HCT116 (cell line): ENCODE results near the gene DDX19B. TPM values are rescaled to one million over a fixed set of nuclear protein-coding genes. Genes with fewer than 3 reads are reported as not detected.

ENCODE experiments used
- ATAC-seq: fragments of 200-7000 bp; cut with Tn5 transposase; 2 replicates; pipeline ENCODE4 v1.9.1; 2020; ENCODE audit warnings: mild to moderate bottlenecking, moderate library complexity
- BruUV-seq: library from RNA; stranded (reverse); fragments of 400-500 nt; replicated peaks from 2 replicates; lab custom pipeline; 2021; lab: Mats Ljungman, UMichigan
- CTCF ChIA-PET: fragments of 300-600 bp; sonication (Branson Sonifier 250); formaldehyde crosslinking; loops from one replicate; lab custom pipeline; 2021; ENCODE audit warnings: antibody characterized with exemption; lab: Charles Lee
- POLR2A ChIA-PET: fragments of 300-600, 350-600 bp; sonication (Branson Sonifier 250); formaldehyde crosslinking; loops from one replicate; lab custom pipeline; 2021; ENCODE audit warnings: antibody characterized with exemption; lab: Charles Lee
- RAD21 ChIA-PET, 2 experiments: fragments of 300-600 bp; sonication (Branson Sonifier 250); formaldehyde crosslinking; loops; one replicate each; lab custom pipeline; 2023; ENCODE audit warnings: low total read pairs in 2 of 2; ENCODE audit not compliant: uncharacterized antibody in 2 of 2, unreplicated experiment in 2 of 2, low non-redundant PET in 1 of 2; lab: Charles Lee
- DNase-seq: peaks from one replicate; pipeline ENCODE4 v3.0.0-alpha.2; 2010; ENCODE audit warnings: low read depth, low spot score
- H2AFZ ChIP-seq: fragments of 200-600 bp; shearing (Covaris generic), sonication (generic); 2 replicates; pipeline ENCODE4 v1.6.1; 2017; ENCODE audit warnings: low read depth, mixed run types, mixed read lengths, antibody characterized with exemption, low read length; ENCODE audit not compliant: poor library complexity, severe bottlenecking
- H3K27ac ChIP-seq: 2 replicates; pipeline ENCODE4 v1.5.1; 2012; ENCODE audit warnings: low read depth, low read length
- H3K27me3 ChIP-seq: fragments of 200-600 bp; sonication (generic); 2 replicates; pipeline ENCODE4 v1.6.1; 2016; ENCODE audit warnings: mixed run types, low read length, mixed read lengths; ENCODE audit not compliant: insufficient read depth
- H3K36me3 ChIP-seq, 2 experiments: fragments of 200-500 bp in 1 of 2; fragments of 200-600 bp in 1 of 2; sonication (Bioruptor generic) in 1 of 2; sonication (generic) in 1 of 2; 2 replicates each; pipeline versions ENCODE4 v1.5.1 to v1.6.1; 2014 to 2016; ENCODE audit warnings: low read length in 2 of 2, inconsistent platforms in 1 of 2, mixed read lengths in 1 of 2, mixed run types in 1 of 2; ENCODE audit not compliant: insufficient read depth in 2 of 2, control insufficient read depth in 1 of 2
- H3K4me1 ChIP-seq, 2 experiments: fragments of 200-600 bp in 1 of 2; sonication (generic) in 1 of 2; 2 replicates each; pipeline versions ENCODE4 v1.5.1 to v1.6.1; 2012 to 2017; ENCODE audit warnings: low read length in 2 of 2, inconsistent platforms in 1 of 2, mild to moderate bottlenecking in 1 of 2, mixed read lengths in 1 of 2, mixed run types in 1 of 2, moderate library complexity in 1 of 2; ENCODE audit not compliant: insufficient read depth in 2 of 2, control insufficient read depth in 1 of 2
- H3K4me2 ChIP-seq: fragments of 200-600 bp; sonication (generic); 2 replicates; pipeline ENCODE4 v1.6.1; 2017; ENCODE audit warnings: mixed run types, low read length, mixed read lengths
- H3K4me3 ChIP-seq, 2 experiments: fragments of 200-600 bp in 1 of 2; sonication (generic) in 1 of 2; replicated peaks in 1 of 2; 2 replicates each; pipeline ENCODE4 v1.5.1; 2011 to 2016; ENCODE audit warnings: low read length in 2 of 2, control low read depth in 1 of 2, low read depth in 1 of 2, mild to moderate bottlenecking in 1 of 2, mixed read lengths in 1 of 2, mixed run types in 1 of 2
- H3K79me2 ChIP-seq: fragments of 200-600 bp; sonication (generic); 2 replicates; pipeline ENCODE4 v1.6.1; 2017; ENCODE audit warnings: mild to moderate bottlenecking, mixed run types, low read length, moderate library complexity, mixed read lengths; ENCODE audit not compliant: insufficient read depth
- H3K9ac ChIP-seq: fragments of 200-600 bp; sonication (generic); 2 replicates; pipeline ENCODE4 v1.6.1; 2016; ENCODE audit warnings: low read length, mixed read lengths
- H3K9me2 ChIP-seq: fragments of 200-600 bp; sonication (generic), shearing (Covaris generic); 2 replicates; pipeline ENCODE4 v1.6.1; 2017; ENCODE audit warnings: mixed run types, mild to moderate bottlenecking, moderate library complexity; ENCODE audit not compliant: insufficient read depth
- H3K9me3 ChIP-seq, 2 experiments: fragments of 200-500 bp in 1 of 2; fragments of 200-600 bp in 1 of 2; sonication (Bioruptor generic) in 1 of 2; sonication (generic) in 1 of 2; 2 replicates each; pipeline ENCODE4 v1.6.1; 2014 to 2017; ENCODE audit warnings: low read length in 2 of 2, mixed read lengths in 2 of 2, inconsistent platforms in 1 of 2, low read depth in 1 of 2, mild to moderate bottlenecking in 1 of 2, mixed run types in 1 of 2, moderate library complexity in 1 of 2; ENCODE audit not compliant: control insufficient read depth in 1 of 2, insufficient read depth in 1 of 2
- H4K20me1 ChIP-seq: fragments of 200-600 bp; sonication (generic), shearing (Covaris generic); 2 replicates; pipeline ENCODE4 v1.6.1; 2017; ENCODE audit warnings: mixed run types, mild to moderate bottlenecking, moderate library complexity; ENCODE audit not compliant: insufficient read depth
- CBX3 ChIP-seq: IDR thresholded peaks from 2 replicates; pipeline ENCODE4 v1.6.1; 2012; ENCODE audit warnings: low read depth
- CEBPB ChIP-seq: IDR thresholded peaks from 2 replicates; pipeline ENCODE4 v1.6.1; 2012; ENCODE audit warnings: low read depth
- EGR1 ChIP-seq: IDR thresholded peaks from 2 replicates; pipeline ENCODE4 v1.6.1; 2012; ENCODE audit warnings: low read depth
- ELF1 ChIP-seq: IDR thresholded peaks from 2 replicates; pipeline ENCODE4 v1.6.1; 2012; ENCODE audit warnings: low read depth, borderline replicate concordance
- EZH2 ChIP-seq: fragments of 200-600 bp; sonication (generic); IDR thresholded peaks from 2 replicates; pipeline ENCODE4 v1.6.1; 2017; ENCODE audit warnings: antibody characterized with exemption, mixed run types
- EZH2phosphoT487 ChIP-seq: fragments of 200-600 bp; IDR thresholded peaks from 2 replicates; pipeline ENCODE4 v1.6.1; 2018; ENCODE audit warnings: antibody characterized with exemption, borderline replicate concordance
- JUND ChIP-seq: IDR thresholded peaks from 2 replicates; pipeline ENCODE4 v1.6.1; 2012
- POLR2AphosphoS5 ChIP-seq: IDR thresholded peaks from 2 replicates; pipeline ENCODE4 v1.6.1; 2011; ENCODE audit warnings: mild to moderate bottlenecking, low read depth, low read length, moderate library complexity
- RAD21 ChIP-seq: IDR thresholded peaks from 2 replicates; pipeline ENCODE4 v1.6.1; 2012; ENCODE audit warnings: low read depth, mild to moderate bottlenecking
- SIN3A ChIP-seq: IDR thresholded peaks from 2 replicates; pipeline ENCODE4 v1.6.1; 2012; ENCODE audit warnings: low read depth
- SP1 ChIP-seq: IDR thresholded peaks from 2 replicates; pipeline ENCODE4 v1.6.1; 2012; ENCODE audit warnings: low read depth
- SRF ChIP-seq: IDR thresholded peaks from 2 replicates; pipeline ENCODE4 v1.6.1; 2012; ENCODE audit warnings: low read depth
- ZFX ChIP-seq: fragments of 450-650 bp; IDR thresholded peaks from 2 replicates; pipeline ENCODE4 v1.6.1; 2017
- ZNF274 ChIP-seq: fragments of 200-500 bp; sonication (Bioruptor generic); IDR thresholded peaks from 2 replicates; pipeline ENCODE4 v1.6.1; 2014; ENCODE audit warnings: mild to moderate bottlenecking, low read depth, low read length, inconsistent platforms
- intact Hi-C: fragments of 100-400 bp; cut with micrococcal nuclease; formaldehyde crosslinking; loops from 2 replicates; pipeline ENCODE4 v1.10.0; 2022
- total RNA-seq: library from RNA; stranded (reverse); gene quantifications from one replicate; pipeline ENCODE4 v1.2.1, GENCODE V29; 2021; ENCODE audit not compliant: unreplicated experiment
- TF ChIP-seq, protein P1 (sequence below): IDR thresholded peaks from 2 replicates; pipeline ENCODE4 v1.6.1; 2012; ENCODE audit warnings: low read depth
- TF ChIP-seq, protein P2 (sequence below): IDR thresholded peaks from 2 replicates; pipeline ENCODE4 v1.6.1; 2011; ENCODE audit warnings: mild to moderate bottlenecking, low read length, moderate library complexity; ENCODE audit not compliant: insufficient replicate concordance; ENCODE audit errors: extremely low read depth
- TF ChIP-seq, protein P3 (sequence below), 3 experiments: fragments of 200-600 bp in 1 of 3; sonication (generic) in 1 of 3; IDR thresholded peaks in 2 of 3; conservative IDR thresholded peaks in 1 of 3; 2 replicates each; pipeline ENCODE4 v1.5.1; 2012 to 2017; ENCODE audit warnings: low read depth in 2 of 3, low read length in 2 of 3, antibody characterized with exemption in 1 of 3, borderline replicate concordance in 1 of 3, control low read depth in 1 of 3, mild to moderate bottlenecking in 1 of 3, mixed read lengths in 1 of 3, mixed run types in 1 of 3, moderate library complexity in 1 of 3; ENCODE audit not compliant: insufficient read depth in 1 of 3
- TF ChIP-seq, protein P4 (sequence below): IDR thresholded peaks from 2 replicates; pipeline ENCODE4 v1.6.1; 2012

The DDX19B gene
- total RNA-seq, 1 experiment from 2014 or later = 36.6 TPM

DNA sequence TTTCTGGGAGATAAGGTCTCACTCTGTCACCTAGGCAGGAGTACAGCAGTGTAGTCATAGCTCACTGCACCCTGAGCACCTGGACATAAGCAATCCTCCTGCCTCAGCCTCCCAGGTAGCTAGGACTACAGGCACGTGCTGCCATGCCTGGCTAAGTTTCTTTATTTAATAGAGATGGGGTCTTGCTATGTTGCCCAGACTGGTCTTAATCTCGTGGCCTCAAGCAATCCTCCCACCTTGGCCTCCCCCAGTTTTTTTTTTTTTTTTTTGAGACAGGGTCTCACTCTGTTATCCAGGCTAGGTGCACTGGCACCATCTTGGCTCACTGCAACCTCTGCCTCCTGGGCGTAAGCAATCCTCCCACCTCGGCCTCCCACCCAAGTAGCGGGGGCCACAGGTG is 21.1 kb downstream of the DDX19B start:
- DNase-seq = no peak
- POLR2A ChIA-PET = no interaction called here
- intact Hi-C loops = no loop called here
- H3K4me3 ChIP-seq = no peak overlapping the region
- H3K4me2 ChIP-seq = no peak overlapping the region
- no TSS peak for BruUV-seq
- no peak overlapping the region for H3K9ac ChIP-seq
- RAD21 ChIA-PET = no interaction called here
- no peaks in the 10 kb centered on the region for H3K79me2 ChIP-seq
- no peak overlapping the region for H2AFZ ChIP-seq
- ATAC-seq = no peak
- TF ChIP-seq SIN3A (no peak), JUND (no peak), POLR2AphosphoS5 (no peak), EZH2phosphoT487 (no peak), SRF (no peak), ZNF274 (no peak), ELF1 (no peak), EZH2 (no peak), CEBPB (no peak), EGR1 (no peak), RAD21 (no peak), ZFX (no peak), CBX3 (no peak), SP1 (no peak)
- TF ChIP-seq, protein P1, sequence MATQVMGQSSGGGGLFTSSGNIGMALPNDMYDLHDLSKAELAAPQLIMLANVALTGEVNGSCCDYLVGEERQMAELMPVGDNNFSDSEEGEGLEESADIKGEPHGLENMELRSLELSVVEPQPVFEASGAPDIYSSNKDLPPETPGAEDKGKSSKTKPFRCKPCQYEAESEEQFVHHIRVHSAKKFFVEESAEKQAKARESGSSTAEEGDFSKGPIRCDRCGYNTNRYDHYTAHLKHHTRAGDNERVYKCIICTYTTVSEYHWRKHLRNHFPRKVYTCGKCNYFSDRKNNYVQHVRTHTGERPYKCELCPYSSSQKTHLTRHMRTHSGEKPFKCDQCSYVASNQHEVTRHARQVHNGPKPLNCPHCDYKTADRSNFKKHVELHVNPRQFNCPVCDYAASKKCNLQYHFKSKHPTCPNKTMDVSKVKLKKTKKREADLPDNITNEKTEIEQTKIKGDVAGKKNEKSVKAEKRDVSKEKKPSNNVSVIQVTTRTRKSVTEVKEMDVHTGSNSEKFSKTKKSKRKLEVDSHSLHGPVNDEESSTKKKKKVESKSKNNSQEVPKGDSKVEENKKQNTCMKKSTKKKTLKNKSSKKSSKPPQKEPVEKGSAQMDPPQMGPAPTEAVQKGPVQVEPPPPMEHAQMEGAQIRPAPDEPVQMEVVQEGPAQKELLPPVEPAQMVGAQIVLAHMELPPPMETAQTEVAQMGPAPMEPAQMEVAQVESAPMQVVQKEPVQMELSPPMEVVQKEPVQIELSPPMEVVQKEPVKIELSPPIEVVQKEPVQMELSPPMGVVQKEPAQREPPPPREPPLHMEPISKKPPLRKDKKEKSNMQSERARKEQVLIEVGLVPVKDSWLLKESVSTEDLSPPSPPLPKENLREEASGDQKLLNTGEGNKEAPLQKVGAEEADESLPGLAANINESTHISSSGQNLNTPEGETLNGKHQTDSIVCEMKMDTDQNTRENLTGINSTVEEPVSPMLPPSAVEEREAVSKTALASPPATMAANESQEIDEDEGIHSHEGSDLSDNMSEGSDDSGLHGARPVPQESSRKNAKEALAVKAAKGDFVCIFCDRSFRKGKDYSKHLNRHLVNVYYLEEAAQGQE = no peak
- TF ChIP-seq, protein P2, sequence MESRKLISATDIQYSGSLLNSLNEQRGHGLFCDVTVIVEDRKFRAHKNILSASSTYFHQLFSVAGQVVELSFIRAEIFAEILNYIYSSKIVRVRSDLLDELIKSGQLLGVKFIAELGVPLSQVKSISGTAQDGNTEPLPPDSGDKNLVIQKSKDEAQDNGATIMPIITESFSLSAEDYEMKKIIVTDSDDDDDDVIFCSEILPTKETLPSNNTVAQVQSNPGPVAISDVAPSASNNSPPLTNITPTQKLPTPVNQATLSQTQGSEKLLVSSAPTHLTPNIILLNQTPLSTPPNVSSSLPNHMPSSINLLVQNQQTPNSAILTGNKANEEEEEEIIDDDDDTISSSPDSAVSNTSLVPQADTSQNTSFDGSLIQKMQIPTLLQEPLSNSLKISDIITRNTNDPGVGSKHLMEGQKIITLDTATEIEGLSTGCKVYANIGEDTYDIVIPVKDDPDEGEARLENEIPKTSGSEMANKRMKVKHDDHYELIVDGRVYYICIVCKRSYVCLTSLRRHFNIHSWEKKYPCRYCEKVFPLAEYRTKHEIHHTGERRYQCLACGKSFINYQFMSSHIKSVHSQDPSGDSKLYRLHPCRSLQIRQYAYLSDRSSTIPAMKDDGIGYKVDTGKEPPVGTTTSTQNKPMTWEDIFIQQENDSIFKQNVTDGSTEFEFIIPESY = no peak
- TF ChIP-seq, protein P3, sequence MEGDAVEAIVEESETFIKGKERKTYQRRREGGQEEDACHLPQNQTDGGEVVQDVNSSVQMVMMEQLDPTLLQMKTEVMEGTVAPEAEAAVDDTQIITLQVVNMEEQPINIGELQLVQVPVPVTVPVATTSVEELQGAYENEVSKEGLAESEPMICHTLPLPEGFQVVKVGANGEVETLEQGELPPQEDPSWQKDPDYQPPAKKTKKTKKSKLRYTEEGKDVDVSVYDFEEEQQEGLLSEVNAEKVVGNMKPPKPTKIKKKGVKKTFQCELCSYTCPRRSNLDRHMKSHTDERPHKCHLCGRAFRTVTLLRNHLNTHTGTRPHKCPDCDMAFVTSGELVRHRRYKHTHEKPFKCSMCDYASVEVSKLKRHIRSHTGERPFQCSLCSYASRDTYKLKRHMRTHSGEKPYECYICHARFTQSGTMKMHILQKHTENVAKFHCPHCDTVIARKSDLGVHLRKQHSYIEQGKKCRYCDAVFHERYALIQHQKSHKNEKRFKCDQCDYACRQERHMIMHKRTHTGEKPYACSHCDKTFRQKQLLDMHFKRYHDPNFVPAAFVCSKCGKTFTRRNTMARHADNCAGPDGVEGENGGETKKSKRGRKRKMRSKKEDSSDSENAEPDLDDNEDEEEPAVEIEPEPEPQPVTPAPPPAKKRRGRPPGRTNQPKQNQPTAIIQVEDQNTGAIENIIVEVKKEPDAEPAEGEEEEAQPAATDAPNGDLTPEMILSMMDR (IDR thresholded peaks at IDR 0.05 in 2 of 3, conservative IDR thresholded peaks at IDR 0.05 in 1 of 3; ENCODE audit: borderline replicate concordance in 1 of 3, insufficient read depth in 1 of 3, low read depth in 2 of 3, low read length in 2 of 3) = no peak
- TF ChIP-seq, protein P4, sequence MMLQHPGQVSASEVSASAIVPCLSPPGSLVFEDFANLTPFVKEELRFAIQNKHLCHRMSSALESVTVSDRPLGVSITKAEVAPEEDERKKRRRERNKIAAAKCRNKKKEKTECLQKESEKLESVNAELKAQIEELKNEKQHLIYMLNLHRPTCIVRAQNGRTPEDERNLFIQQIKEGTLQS = no peak
- no peaks in the 10 kb centered on the region for H3K27me3 ChIP-seq
- H3K36me3 ChIP-seq = peaks cover 9 to 11% of the 10 kb centered on the region in 2 experiments; a peak in 3 of 4 replicates
- H3K9me2 ChIP-seq = no peaks in the 10 kb centered on the region
- no peaks in the 10 kb centered on the region for H3K9me3 ChIP-seq
- no peaks in the 10 kb centered on the region for H4K20me1 ChIP-seq
- H3K27ac ChIP-seq = no peak overlapping the region
- H3K4me1 ChIP-seq = peaks cover 0 to 14% of the 10 kb centered on the region in 2 experiments; a peak in 2 of 4 replicates
- CTCF ChIA-PET = no interaction called here
